IPS-18a (cell line): Measurements from ENCODE around the gene TUBB2A.
"Not testable (repeated sequence)": the region's sequence is repeated elsewhere in the genome, so short reads cannot be mapped to it uniquely, and the experiment has no call there.

Experiments
- H3K27ac ChIP-seq: one replicate; pipeline ENCODE4 v1.5.1; 2013; ENCODE audit warnings: low read length
- H3K27me3 ChIP-seq: one replicate; pipeline ENCODE4 v1.6.1; 2013; ENCODE audit warnings: mild to moderate bottlenecking, low read length; ENCODE audit not compliant: control insufficient read depth, insufficient read depth
- H3K36me3 ChIP-seq: one replicate; pipeline ENCODE4 v1.6.1; 2013; ENCODE audit warnings: low read depth, low read length; ENCODE audit not compliant: control insufficient read depth
- H3K4me1 ChIP-seq: one replicate; pipeline ENCODE4 v1.6.1; 2013; ENCODE audit warnings: low read depth, low read length; ENCODE audit not compliant: control insufficient read depth
- H3K4me3 ChIP-seq: one replicate; pipeline ENCODE4 v1.5.1; 2013; ENCODE audit warnings: low read length
- H3K9ac ChIP-seq: one replicate; pipeline ENCODE4 v1.6.1; 2013; ENCODE audit warnings: mild to moderate bottlenecking, low read length, moderate library complexity
- H3K9me3 ChIP-seq: one replicate; pipeline ENCODE4 v1.6.1; 2013; ENCODE audit warnings: low read depth, low read length; ENCODE audit not compliant: control insufficient read depth

The TUBB2A gene

GRCh38 chr6:3163248-3163594 is 5.9 kb upstream of the TUBB2A start:
- peaks cover 67% of the 10 kb centered on the region for H3K4me1 ChIP-seq
- peak overlapping the region; percentile 79 for H3K4me3 ChIP-seq

GRCh38 chr6:3162565-3163247 is 5.4 kb upstream of the TUBB2A start:
- Histone ChIP-seq H3K9ac (peak overlapping the region; percentile 83), H3K4me1 (peaks cover 69% of the 10 kb centered on the region), H3K9me3 (no peaks in the 10 kb centered on the region), H3K4me3 (peak overlapping the region; percentile 79), H3K36me3 (no peaks in the 10 kb centered on the region), H3K27ac (peak overlapping the region; percentile 66), H3K27me3 (no peaks in the 10 kb centered on the region)

More at GRCh38 chr6:3163248-3163594, 5.9 kb upstream of the TUBB2A start:
- H3K27me3 ChIP-seq, result no peaks in the 10 kb centered on the region
- H3K9me3 ChIP-seq, result no peaks in the 10 kb centered on the region
- no peaks in the 10 kb centered on the region for H3K36me3 ChIP-seq
- peak overlapping the region; percentile 12 for H3K9ac ChIP-seq
- H3K27ac ChIP-seq, result no peak overlapping the region

DNA sequence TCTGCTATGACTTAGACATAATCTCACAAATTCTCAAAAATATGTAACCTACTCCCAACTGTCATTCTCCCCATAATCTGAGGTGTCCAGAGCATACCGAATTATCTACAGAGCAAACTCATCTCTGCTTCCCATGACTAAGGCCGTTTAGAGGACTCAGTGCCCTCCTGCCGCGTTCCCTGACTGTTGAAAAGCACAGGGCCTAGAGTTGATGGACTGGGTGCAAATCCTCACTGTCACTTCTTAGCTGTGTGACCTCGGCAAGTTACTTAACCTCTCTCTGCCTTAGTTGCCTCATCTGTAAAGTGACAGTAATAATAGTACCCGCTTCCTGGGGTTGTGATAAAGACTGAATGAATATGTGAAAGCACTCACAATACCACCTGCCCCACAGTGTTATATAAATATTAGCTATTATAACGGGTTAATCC is 4.7 kb upstream of the TUBB2A start:
- H3K27me3 ChIP-seq, result no peaks in the 10 kb centered on the region
- H3K4me3 ChIP-seq, result peak overlapping the region; percentile 79
- peak overlapping the region; percentile 83 for H3K9ac ChIP-seq
- H3K36me3 ChIP-seq, result no peaks in the 10 kb centered on the region
- no peak overlapping the region for H3K27ac ChIP-seq
- H3K4me1 ChIP-seq, result peaks cover 65% of the 10 kb centered on the region
- no peaks in the 10 kb centered on the region for H3K9me3 ChIP-seq

DNA sequence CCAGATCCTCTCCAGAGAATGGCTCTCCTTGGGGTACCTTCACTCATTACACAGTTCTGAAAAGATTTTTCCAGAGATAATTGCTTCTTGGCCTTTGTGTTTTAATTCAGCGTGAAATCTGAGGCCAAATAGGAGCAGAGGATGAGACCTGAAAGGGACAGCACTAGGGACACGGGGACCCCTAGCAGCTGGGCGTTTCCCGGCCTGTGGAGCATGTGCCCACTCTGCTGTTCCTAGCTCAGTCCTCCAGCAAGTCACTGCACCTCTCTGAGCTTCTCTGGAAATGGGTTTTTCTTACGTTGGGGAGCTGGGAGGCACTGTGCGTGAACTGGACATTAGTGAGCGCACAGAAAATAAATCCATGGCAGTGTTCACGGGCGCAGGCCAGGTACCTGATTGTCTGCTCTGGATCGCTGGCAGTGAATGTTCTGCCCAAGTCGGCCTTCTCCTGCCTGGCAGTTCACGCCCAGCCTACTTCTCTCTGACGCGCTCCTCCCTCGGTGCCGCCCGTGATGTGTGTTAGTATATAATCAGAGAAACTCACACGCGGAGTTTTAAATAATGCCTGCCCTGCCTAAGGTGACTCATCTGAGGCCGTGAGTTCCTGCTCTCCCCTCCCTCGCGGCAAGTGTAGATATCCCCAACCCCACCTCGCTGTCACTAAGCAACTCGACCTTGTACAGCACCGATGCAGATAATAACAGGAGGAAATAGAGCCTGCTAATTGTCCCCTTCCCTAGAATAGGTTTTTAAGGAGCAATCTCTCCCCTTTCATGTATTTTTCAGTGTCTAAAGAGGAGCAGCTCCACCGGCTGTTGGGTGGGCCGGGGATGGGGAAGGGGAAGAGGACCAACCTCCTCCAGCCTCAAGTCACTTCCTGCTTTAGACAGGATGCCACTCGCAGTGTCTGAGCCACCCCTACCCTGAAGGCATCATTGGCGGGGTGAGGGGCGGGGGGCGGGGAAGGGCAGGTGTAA is 2.7 kb upstream of the TUBB2A start:
- no peak overlapping the region for H3K9ac ChIP-seq
- no peaks in the 10 kb centered on the region for H3K27me3 ChIP-seq
- H3K4me1 ChIP-seq, result peaks cover 46% of the 10 kb centered on the region
- H3K4me3 ChIP-seq, result no peak overlapping the region
- no peak overlapping the region for H3K27ac ChIP-seq
- H3K9me3 ChIP-seq, result no peaks in the 10 kb centered on the region
- peaks cover 8% of the 10 kb centered on the region for H3K36me3 ChIP-seq

DNA sequence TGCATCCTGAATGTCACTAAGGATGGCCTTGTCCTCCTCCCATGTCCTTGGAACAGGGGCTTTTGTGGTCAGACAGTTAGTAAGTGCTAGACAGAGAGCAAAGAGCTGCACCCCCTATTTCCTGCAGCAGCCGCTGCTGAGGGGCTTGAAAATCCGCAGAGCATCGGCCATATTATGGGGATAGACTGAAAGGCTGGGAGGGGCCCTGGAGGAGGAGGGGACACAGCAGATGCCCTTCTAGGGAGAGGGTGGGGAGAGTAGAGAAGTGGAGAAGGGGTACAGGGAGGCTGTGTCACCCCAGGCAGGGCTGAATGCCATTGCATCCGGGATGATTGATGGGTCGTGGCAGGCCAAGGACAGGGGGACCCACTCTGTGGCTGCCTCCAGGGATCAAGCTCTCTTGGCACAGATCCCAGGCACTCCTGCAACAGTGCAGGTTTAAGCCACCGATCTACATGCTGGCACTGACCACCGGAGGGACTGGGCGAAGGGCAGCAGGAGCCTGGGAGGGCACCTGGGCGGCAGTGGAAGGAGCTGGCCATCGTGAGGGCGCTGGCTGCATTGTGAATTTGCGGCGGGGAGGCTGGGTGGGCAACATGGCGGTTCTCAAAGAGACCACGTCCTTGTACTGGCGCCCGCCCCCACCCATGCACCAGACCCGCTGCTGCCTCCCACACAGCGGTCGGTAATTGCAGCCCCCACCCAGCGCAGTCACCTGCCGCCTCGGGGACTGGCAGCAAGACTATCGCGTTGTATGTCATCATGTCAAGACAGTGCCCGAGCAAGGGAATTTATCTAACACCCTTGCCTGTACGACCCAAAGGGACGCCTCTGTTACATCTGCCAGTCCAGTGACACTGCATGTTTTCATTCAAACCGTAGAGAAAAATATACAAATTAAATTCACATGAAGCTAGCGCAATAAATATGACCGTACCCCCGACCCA is 887 bp downstream of the TUBB2A start:
- Histone ChIP-seq H3K36me3 (peaks cover 29% of the 10 kb centered on the region), H3K9ac (peak overlapping the region; percentile 56), H3K4me3 (peak overlapping the region; percentile 89), H3K4me1 (peaks cover 25% of the 10 kb centered on the region)
- not testable (repeated sequence) for H3K9me3 ChIP-seq, H3K27me3 ChIP-seq, H3K27ac ChIP-seq

DNA sequence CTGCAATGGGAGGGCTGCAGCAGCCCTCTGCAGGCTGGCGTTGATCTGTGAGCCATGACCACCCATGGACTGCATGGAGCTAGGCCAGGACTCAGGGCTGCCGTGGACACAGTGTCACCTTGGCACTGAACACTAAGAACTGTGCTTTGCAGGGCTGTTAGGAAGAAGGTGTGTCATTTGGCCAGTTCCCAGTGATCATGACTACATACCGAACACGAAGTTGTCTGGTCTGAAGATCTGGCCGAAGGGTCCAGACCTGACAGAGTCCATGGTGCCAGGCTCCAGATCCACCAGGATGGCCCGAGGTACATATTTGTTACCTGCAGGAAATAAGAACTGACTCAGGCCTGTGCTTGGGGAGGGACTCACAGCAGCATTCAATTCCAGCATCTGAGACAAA is 1.9 kb downstream of the TUBB2A start:
- H3K4me3 ChIP-seq, result peak overlapping the region; percentile 89
- H3K9me3 ChIP-seq, H3K9ac ChIP-seq, H3K27ac ChIP-seq, H3K27me3 ChIP-seq: not testable (repeated sequence)
- H3K36me3 ChIP-seq, result peaks cover 29% of the 10 kb centered on the region
- peaks cover 21% of the 10 kb centered on the region for H3K4me1 ChIP-seq

GRCh38 chr6:3152689-3153088 is 4.7 kb downstream of the TUBB2A start:
- no peak overlapping the region for H3K4me3 ChIP-seq
- no peaks in the 10 kb centered on the region for H3K9me3 ChIP-seq
- no peak overlapping the region for H3K9ac ChIP-seq
- no peak overlapping the region for H3K27ac ChIP-seq
- H3K27me3 ChIP-seq, result no peaks in the 10 kb centered on the region
- no peaks in the 10 kb centered on the region for H3K4me1 ChIP-seq
- peaks cover 39% of the 10 kb centered on the region for H3K36me3 ChIP-seq

- H3K9ac ChIP-seq, result no peak overlapping the region
- no peak overlapping the region for H3K27ac ChIP-seq
- H3K4me3 ChIP-seq, result no peak overlapping the region
- H3K9me3 ChIP-seq, result no peaks in the 10 kb centered on the region
- no peaks in the 10 kb centered on the region for H3K27me3 ChIP-seq
- peaks cover 41% of the 10 kb centered on the region for H3K36me3 ChIP-seq
- no peaks in the 10 kb centered on the region for H3K4me1 ChIP-seq
Observed at GRCh38 chr6:3151691-3152090, 5.7 kb downstream of the TUBB2A start.

- H3K4me1 ChIP-seq, result no peaks in the 10 kb centered on the region
- H3K27me3 ChIP-seq, result no peaks in the 10 kb centered on the region
- peaks cover 28% of the 10 kb centered on the region for H3K36me3 ChIP-seq
- H3K4me3 ChIP-seq, result no peak overlapping the region
- no peak overlapping the region for H3K9ac ChIP-seq
- H3K27ac ChIP-seq, result no peak overlapping the region
- H3K9me3 ChIP-seq, result no peaks in the 10 kb centered on the region
Observed at GRCh38 chr6:3147914-3148757, 9.2 kb downstream of the TUBB2A start.

DNA sequence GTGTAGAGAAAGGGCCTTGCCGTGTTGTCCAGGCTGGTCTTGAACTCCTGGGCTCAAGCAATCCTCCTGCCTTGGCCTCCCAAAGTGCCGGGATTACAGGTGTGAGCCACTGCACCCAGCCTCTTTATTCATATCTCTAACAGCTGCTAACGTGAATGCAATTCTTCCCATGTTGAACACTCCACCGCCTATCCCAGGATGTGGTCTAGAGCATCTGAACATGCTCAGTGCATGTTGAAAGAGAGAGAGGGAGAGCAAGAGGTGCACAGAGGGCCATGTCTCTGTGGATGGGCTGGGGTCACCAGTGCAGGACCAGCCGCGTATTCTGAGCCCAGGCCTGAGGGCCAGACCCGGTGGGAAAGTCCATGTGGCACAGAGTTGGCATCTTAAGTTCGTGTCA is 12.8 kb downstream of the TUBB2A start:
- no peaks in the 10 kb centered on the region for H3K9me3 ChIP-seq
- no peaks in the 10 kb centered on the region for H3K4me1 ChIP-seq
- no peaks in the 10 kb centered on the region for H3K27me3 ChIP-seq
- peaks cover 30% of the 10 kb centered on the region for H3K36me3 ChIP-seq
- no peak overlapping the region for H3K4me3 ChIP-seq
- no peak overlapping the region for H3K9ac ChIP-seq
- no peak overlapping the region for H3K27ac ChIP-seq
